Fibroblast of mammary gland (primary cell): ENCODE data around the gene NCK2.
A peak's percentile ranks its signal among the peaks of the same experiment; 100 is the strongest.
"Not testable (repeated sequence)": the region's sequence is repeated elsewhere in the genome, so short reads cannot be mapped to it uniquely, and the experiment has no call there.

ENCODE experiments used
- DNase-seq: peaks from one replicate; pipeline ENCODE4 v3.0.0-alpha.2; 2010; ENCODE audit warnings: low read depth
- H3K4me3 ChIP-seq: 2 replicates; pipeline ENCODE4 v1.5.1; 2011; ENCODE audit warnings: low read depth, mild to moderate bottlenecking, low read length, moderate library complexity; ENCODE audit not compliant: control insufficient read depth
- TF ChIP-seq, protein P1 (sequence below): conservative IDR thresholded peaks from 2 replicates; pipeline ENCODE4 v1.5.1; 2011; ENCODE audit warnings: low read depth, low read length, inconsistent platforms; ENCODE audit not compliant: control insufficient read depth, insufficient read depth

NCK2 gene

DNA sequence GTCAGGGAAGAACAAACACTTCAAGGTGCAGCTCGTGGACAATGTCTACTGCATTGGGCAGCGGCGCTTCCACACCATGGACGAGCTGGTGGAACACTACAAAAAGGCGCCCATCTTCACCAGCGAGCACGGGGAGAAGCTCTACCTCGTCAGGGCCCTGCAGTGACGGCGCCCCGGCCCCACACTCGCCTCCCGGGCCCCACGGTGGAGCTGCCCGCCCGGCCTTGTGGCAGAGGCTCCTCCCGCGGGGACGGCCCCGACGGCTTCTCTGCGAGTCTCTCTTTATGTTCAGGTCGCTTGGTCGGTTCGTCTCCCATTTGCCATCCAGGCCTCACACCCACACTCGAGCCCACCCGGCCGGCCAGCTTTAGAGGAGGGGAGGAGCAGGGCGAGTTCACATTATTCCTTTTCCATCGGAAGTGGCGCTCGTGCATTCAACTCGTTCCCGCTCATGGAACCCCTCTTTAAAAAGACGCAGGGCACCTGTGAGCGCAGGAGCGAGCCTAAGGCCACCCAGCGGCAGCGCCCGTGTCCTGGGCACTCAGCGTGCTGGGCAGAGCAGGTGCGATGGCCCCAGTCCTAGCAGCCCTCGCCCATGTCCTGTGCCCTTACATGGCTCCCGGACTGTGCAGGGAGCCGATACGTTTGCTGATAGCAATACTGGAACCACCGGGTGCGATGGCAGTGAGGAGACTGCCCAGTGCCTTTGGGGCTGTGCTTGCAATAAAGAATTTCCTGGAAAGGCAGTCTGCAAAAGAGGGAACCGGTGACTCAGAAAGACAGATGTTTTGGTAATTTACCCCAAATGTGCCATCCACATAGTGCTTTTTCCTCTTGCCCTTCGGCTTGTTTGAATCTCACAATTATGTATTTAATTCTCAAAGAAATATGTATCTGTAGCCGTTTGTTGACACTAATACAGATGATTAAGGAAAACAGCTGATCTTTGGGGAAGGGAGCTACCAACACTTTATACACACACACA, 148.6 kb downstream of the NCK2 start:
- TF ChIP-seq, protein P1, sequence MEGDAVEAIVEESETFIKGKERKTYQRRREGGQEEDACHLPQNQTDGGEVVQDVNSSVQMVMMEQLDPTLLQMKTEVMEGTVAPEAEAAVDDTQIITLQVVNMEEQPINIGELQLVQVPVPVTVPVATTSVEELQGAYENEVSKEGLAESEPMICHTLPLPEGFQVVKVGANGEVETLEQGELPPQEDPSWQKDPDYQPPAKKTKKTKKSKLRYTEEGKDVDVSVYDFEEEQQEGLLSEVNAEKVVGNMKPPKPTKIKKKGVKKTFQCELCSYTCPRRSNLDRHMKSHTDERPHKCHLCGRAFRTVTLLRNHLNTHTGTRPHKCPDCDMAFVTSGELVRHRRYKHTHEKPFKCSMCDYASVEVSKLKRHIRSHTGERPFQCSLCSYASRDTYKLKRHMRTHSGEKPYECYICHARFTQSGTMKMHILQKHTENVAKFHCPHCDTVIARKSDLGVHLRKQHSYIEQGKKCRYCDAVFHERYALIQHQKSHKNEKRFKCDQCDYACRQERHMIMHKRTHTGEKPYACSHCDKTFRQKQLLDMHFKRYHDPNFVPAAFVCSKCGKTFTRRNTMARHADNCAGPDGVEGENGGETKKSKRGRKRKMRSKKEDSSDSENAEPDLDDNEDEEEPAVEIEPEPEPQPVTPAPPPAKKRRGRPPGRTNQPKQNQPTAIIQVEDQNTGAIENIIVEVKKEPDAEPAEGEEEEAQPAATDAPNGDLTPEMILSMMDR, result no peak
- no peak overlapping the region for H3K4me3 ChIP-seq
- peak; percentile 11 for DNase-seq

GRCh38 chr2:105894327-105894944, 149.7 kb downstream of the NCK2 start:
- no peak for DNase-seq
- TF ChIP-seq, protein P1, result no peak
- no peak overlapping the region for H3K4me3 ChIP-seq

DNA sequence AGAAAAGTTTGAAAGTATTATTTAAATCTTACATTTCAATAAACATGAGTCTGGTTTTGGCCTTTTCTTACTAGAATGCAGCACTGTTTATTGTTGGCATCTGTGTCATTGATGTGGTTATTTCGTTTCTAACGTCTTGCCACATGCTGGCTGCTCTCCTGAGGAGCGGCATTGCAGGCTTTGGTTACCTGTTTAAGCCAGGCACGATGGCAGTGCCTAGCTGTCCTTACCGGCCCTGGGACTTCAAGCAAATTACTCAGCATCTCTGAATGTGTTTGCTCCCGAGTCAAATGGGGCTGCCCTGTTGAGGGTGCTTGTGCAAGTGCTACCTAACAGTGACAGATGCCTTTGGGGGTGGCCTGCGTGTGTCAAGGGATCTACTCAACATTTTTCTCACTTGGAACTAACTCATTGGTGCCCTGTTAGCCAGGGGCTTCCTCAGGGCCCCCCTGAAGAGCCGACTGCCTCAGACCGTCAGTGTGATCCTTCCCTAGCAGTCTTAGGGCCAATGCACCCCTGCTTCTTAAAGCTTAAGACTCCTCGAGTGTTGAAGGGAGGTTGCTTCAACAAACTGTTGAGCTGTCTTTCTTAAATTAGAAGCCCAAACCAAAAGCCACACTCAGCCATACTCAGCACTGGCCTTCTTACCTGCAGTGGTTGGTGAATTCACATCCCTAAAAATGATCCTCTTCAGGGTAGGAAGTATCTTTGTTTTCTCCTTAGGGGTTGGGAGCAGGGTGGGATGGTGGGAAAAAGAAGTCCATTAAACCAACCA, 151.5 kb downstream of the NCK2 start:
- H3K4me3 ChIP-seq, result no peak overlapping the region
- DNase-seq, result no peak
- TF ChIP-seq, protein P1, result no peak

- no peak overlapping the region for H3K4me3 ChIP-seq
- TF ChIP-seq, protein P1, result no peak
- no peak for DNase-seq
Measured at GRCh38 chr2:105896765-105897163, 152.1 kb downstream of the NCK2 start.

DNA sequence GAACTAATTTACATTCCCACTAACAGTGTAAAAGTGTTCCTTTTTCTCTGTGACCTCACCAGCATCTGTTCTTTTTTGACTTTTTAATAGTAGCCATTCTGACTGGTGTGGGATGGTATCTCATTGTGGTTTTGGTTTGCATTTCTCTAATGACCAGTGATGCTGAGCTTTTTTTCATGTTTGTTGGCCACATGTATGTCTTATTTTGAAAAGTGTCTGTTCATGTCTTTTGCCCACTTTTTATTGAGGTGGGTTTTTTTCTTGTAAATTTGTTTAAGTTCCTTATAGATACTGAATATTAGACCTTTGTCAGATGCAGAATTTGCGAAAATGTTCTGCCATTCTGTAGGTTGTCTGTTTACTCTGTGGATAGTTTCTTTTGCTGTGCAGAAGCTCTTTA, 153.0 kb downstream of the NCK2 start:
- DNase-seq, H3K4me3 ChIP-seq: not testable (repeated sequence)

- no peak overlapping the region for H3K4me3 ChIP-seq
- TF ChIP-seq, protein P1, result no peak
- DNase-seq, result no peak
Measured at GRCh38 chr2:105903051-105903674, 158.5 kb downstream of the NCK2 start.

DNA sequence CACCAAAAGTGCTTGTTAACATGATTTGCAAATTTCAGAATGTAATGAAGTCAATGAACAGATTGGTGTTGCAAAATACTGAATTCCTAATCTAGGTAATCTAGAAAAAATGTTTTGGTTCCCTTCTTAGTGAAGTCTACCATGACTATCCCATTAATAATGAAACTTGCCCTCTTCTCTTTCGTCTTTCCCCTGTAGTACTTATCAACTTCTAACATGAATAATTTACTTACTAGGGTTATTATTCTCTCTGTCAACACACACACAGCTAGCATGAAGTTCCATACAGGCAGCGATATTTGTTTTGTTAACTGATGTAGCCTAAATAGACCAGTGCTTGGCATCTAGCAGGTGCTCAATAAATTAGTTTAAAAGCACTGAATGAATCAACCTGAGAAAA, 160.2 kb downstream of the NCK2 start:
- H3K4me3 ChIP-seq, result no peak overlapping the region
- no peak for DNase-seq
- TF ChIP-seq, protein P1, result no peak
